HEK293 (cell line): ENCODE measurements around the gene ABHD17B.

Source experiments
- CTCF ChIA-PET: fragments of 350-600 bp; formaldehyde crosslinking; extraction: SDS; loops from one replicate; lab custom pipeline; 2021; ENCODE audit warnings: antibody characterized with exemption; lab: Yijun Ruan, JAX
- POLR2A ChIA-PET: fragments of 300-600 bp; formaldehyde crosslinking; extraction: SDS; loops from one replicate; lab custom pipeline; 2020; ENCODE audit warnings: antibody characterized with exemption, inconsistent platforms; lab: Yijun Ruan, JAX
- H3K27ac ChIP-seq: fragments of 200-500 bp; sonication (Bioruptor generic); 2 replicates; pipeline ENCODE4 v1.5.1; 2014; ENCODE audit warnings: low read depth, low read length, control low read depth, inconsistent platforms; ENCODE audit errors: extremely low read depth
- H3K36me3 ChIP-seq, 2 experiments: fragments of 200-500 bp in 1 of 2; sonication (Bioruptor generic) in 1 of 2; 1 replicate in 1 of 2; 2 replicates in 1 of 2; pipeline ENCODE4 v1.5.1; 2014 to 2017; ENCODE audit warnings: inconsistent platforms in 2 of 2, low read length in 2 of 2; ENCODE audit not compliant: control insufficient read depth in 2 of 2, insufficient read depth in 1 of 2
- H3K4me1 ChIP-seq: fragments of 200-500 bp; sonication (Bioruptor generic); 2 replicates; pipeline ENCODE4 v1.5.1; 2014; ENCODE audit warnings: mild to moderate bottlenecking, low read length, inconsistent platforms; ENCODE audit not compliant: control insufficient read depth, insufficient read depth
- H3K4me3 ChIP-seq: 2 replicates; pipeline ENCODE4 v1.5.1; 2011; ENCODE audit warnings: low read depth, mild to moderate bottlenecking, control low read depth, low read length, moderate library complexity
- H3K9me3 ChIP-seq: fragments of 200-500 bp; sonication (Bioruptor generic); 2 replicates; pipeline ENCODE4 v1.5.1; 2014; ENCODE audit warnings: low read depth, low read length, inconsistent platforms; ENCODE audit not compliant: control insufficient read depth, insufficient read depth
- FEZF1 ChIP-seq: fragments of 450-650 bp; formaldehyde crosslinking; IDR thresholded peaks from 2 replicates; pipeline ENCODE4 v1.5.1; 2016; ENCODE audit warnings: missing biosample characterization, missing genetic modification characterization
- GLI4 ChIP-seq: fragments of 450-650 bp; formaldehyde crosslinking; IDR thresholded peaks from 2 replicates; pipeline ENCODE4 v1.5.1; 2016; ENCODE audit warnings: missing biosample characterization, missing genetic modification characterization
- HIC1 ChIP-seq: fragments of 450-650 bp; formaldehyde crosslinking; IDR thresholded peaks from 2 replicates; pipeline ENCODE4 v1.5.1; 2016; ENCODE audit warnings: missing biosample characterization, missing genetic modification characterization
- HOXA7 ChIP-seq: sonication (generic); formaldehyde crosslinking; IDR thresholded peaks from 2 replicates; pipeline ENCODE4 v1.8.1; 2022; ENCODE audit warnings: missing genetic modification reagents, borderline replicate concordance
- HOXC10 ChIP-seq: sonication (generic); formaldehyde crosslinking; IDR thresholded peaks from 2 replicates; pipeline ENCODE4 v1.8.1; 2023; ENCODE audit warnings: mild to moderate bottlenecking, missing genetic modification reagents
- PRDM2 ChIP-seq: fragments of 450-650 bp; formaldehyde crosslinking; IDR thresholded peaks from 2 replicates; pipeline ENCODE4 v1.5.1; 2016; ENCODE audit warnings: missing biosample characterization, missing genetic modification characterization, borderline replicate concordance
- SALL2 ChIP-seq: fragments of 450-650 bp; formaldehyde crosslinking; IDR thresholded peaks from 2 replicates; pipeline ENCODE4 v1.5.0; 2017; ENCODE audit warnings: missing biosample characterization, mild to moderate bottlenecking, missing genetic modification characterization, borderline replicate concordance
- SETDB1 ChIP-seq: IDR thresholded peaks from one replicate; pipeline ENCODE4 v1.6.1; 2017; ENCODE audit warnings: mild to moderate bottlenecking, low read length, moderate library complexity, mixed read lengths; ENCODE audit not compliant: insufficient read length
- ZBTB44 ChIP-seq: fragments of 450-650 bp; IDR thresholded peaks from 2 replicates; pipeline ENCODE4 v1.5.1; 2018; ENCODE audit warnings: missing biosample characterization, mild to moderate bottlenecking, missing genetic modification characterization
- ZFP37 ChIP-seq: fragments of 450-650 bp; formaldehyde crosslinking; IDR thresholded peaks from 2 replicates; pipeline ENCODE4 v1.5.1; 2016; ENCODE audit warnings: missing biosample characterization, missing genetic modification characterization
- ZNF140 ChIP-seq: fragments of 450-650 bp; formaldehyde crosslinking; IDR thresholded peaks from 2 replicates; pipeline ENCODE4 v1.5.1; 2016; ENCODE audit warnings: missing biosample characterization, missing genetic modification characterization
- ZNF174 ChIP-seq: fragments of 450-650 bp; formaldehyde crosslinking; IDR thresholded peaks from 2 replicates; pipeline ENCODE4 v1.5.0; 2017; ENCODE audit warnings: missing biosample characterization, mild to moderate bottlenecking, missing genetic modification characterization
- ZNF18 ChIP-seq: fragments of 450-650 bp; formaldehyde crosslinking; IDR thresholded peaks from 2 replicates; pipeline ENCODE4 v1.5.1; 2016; ENCODE audit warnings: missing biosample characterization, missing genetic modification characterization
- ZNF26 ChIP-seq: fragments of 450-650 bp; formaldehyde crosslinking; IDR thresholded peaks from 2 replicates; pipeline ENCODE4 v1.5.1; 2016; ENCODE audit warnings: missing biosample characterization, missing genetic modification characterization
- ZNF354C ChIP-seq: fragments of 450-650 bp; formaldehyde crosslinking; IDR thresholded peaks from 2 replicates; pipeline ENCODE4 v1.5.1; 2016; ENCODE audit warnings: missing biosample characterization, missing genetic modification characterization, low read depth, borderline replicate concordance
- ZNF366 ChIP-seq: fragments of 450-650 bp; formaldehyde crosslinking; conservative IDR thresholded peaks from 2 replicates; pipeline ENCODE4 v1.5.1; 2016; ENCODE audit warnings: missing biosample characterization, missing genetic modification characterization
- ZNF692 ChIP-seq: fragments of 450-650 bp; formaldehyde crosslinking; IDR thresholded peaks from 2 replicates; pipeline ENCODE4 v1.5.1; 2016; ENCODE audit warnings: missing biosample characterization, missing genetic modification characterization

ABHD17B gene

GRCh38 chr9:71895955-71896354 is 15.0 kb downstream of the ABHD17B start (continued):
- TF ChIP-seq ZNF692 (tag by site-specific recombination), result no peak

GRCh38 chr9:71895117-71895516 is 15.9 kb downstream of the ABHD17B start:
- H3K36me3 ChIP-seq, result no peaks in the 10 kb centered on the region
- H3K4me1 ChIP-seq, result no peaks in the 10 kb centered on the region
- H3K4me3 ChIP-seq, result no peak overlapping the region
- CTCF ChIA-PET, result interaction anchor here (1.2 kb wide), 2 partner anchors 74 to 291 kb away, joined by 3 to 4 read pairs; no protein-coding TSS in a partner anchor
- H3K9me3 ChIP-seq, result no peaks in the 10 kb centered on the region
- H3K27ac ChIP-seq, result no peak overlapping the region
- TF ChIP-seq ZNF354C (tag by site-specific recombination), result no peak
- TF ChIP-seq HOXA7, result no peak
- TF ChIP-seq ZNF18 (tag by site-specific recombination), result no peak
- TF ChIP-seq PRDM2 (tag by site-specific recombination), result no peak
- no peak for TF ChIP-seq HIC1 (tag by site-specific recombination)
- no peak for TF ChIP-seq ZNF140 (tag by site-specific recombination)
- no peak for TF ChIP-seq ZFP37 (tag by site-specific recombination)
- TF ChIP-seq SETDB1, result no peak
- TF ChIP-seq ZNF26 (tag by site-specific recombination), result no peak
- no peak for TF ChIP-seq ZNF174 (tag by site-specific recombination)
- TF ChIP-seq HOXC10 (CRISPR knock-in tag), result no peak
- no peak for TF ChIP-seq SALL2 (tag by site-specific recombination)
- TF ChIP-seq GLI4 (tag by site-specific recombination), result no peak
- TF ChIP-seq ZNF366 (tag by site-specific recombination), result no peak
- no peak for TF ChIP-seq ZBTB44 (tag by site-specific recombination)
- TF ChIP-seq FEZF1 (tag by site-specific recombination), result no peak
- POLR2A ChIA-PET, result interaction anchor here (0.7 to 1.3 kb wide), 2 partner anchors 14 to 16 kb away, joined by 3 to 9 read pairs; partner anchors contain the start of genes ABHD17B and C9orf85
